HepG2 (cell line): ENCODE results near the gene COPS7A. TPM values are rescaled to one million over a fixed set of nuclear protein-coding genes. Genes with fewer than 3 reads are reported as not detected.
A peak's percentile ranks its signal among the peaks of the same experiment; 100 is the strongest.

Experiments
- ATAC-seq: fragments of 200-7000 bp; cut with Tn5 transposase; 3 replicates; pipeline ENCODE4 v1.9.1; 2020; ENCODE audit warnings: mild to moderate bottlenecking, moderate library complexity
- BruUV-seq: library from RNA; stranded (reverse); fragments of 400-500 nt; replicated peaks from 2 replicates; lab custom pipeline; 2021; lab: Mats Ljungman, UMichigan
- CTCF ChIA-PET: fragments of 300-600 bp; formaldehyde crosslinking; extraction: SDS; loops from one replicate; lab custom pipeline; 2021; ENCODE audit warnings: low total read pairs, inconsistent platforms, low intra/inter-chr PET ratio; lab: Yijun Ruan, JAX
- POLR2A ChIA-PET: fragments of 350-600 bp; sonication (Branson Sonifier 250); formaldehyde crosslinking; loops from one replicate; lab custom pipeline; 2020; ENCODE audit warnings: antibody characterized with exemption, inconsistent platforms; lab: Yijun Ruan, JAX
- DNase-seq: peaks from one replicate; pipeline ENCODE4 v3.0.0-alpha.2; 2015; ENCODE audit warnings: low spot score
- FAIRE-seq: peaks from 3 replicates; lab custom pipeline; 2011; peaks lifted over from hg19 to GRCh38; lab: Jason Lieb, UNC
- H2AFZ ChIP-seq: one replicate; pipeline ENCODE4 v1.6.1; 2011; ENCODE audit warnings: low read length, inconsistent platforms
- H3K27ac ChIP-seq: fragments of 300-600 bp; 3 replicates; pipeline ENCODE4 v1.8.0; 2011; ENCODE audit warnings: mixed run types, mild to moderate bottlenecking, mixed read lengths, low read length, inconsistent platforms; ENCODE audit not compliant: insufficient read depth; ENCODE audit errors: extremely low read length
- H3K27me3 ChIP-seq, 2 experiments: fragments of 200-600 bp in 1 of 2; 2 replicates in 1 of 2; 3 replicates in 1 of 2; pipeline versions ENCODE4 v1.6.0 to v1.8.0; 2011; ENCODE audit warnings: low read length in 2 of 2, mild to moderate bottlenecking in 2 of 2, moderate library complexity in 2 of 2, inconsistent platforms in 1 of 2; ENCODE audit not compliant: insufficient read depth in 2 of 2, control insufficient read depth in 1 of 2
- H3K36me3 ChIP-seq, 2 experiments: fragments of 200-600 bp in 1 of 2; replicated peaks in 1 of 2; 2 replicates in 1 of 2; 3 replicates in 1 of 2; pipeline versions ENCODE4 v1.5.1 to v1.8.0; 2011; ENCODE audit warnings: low read length in 2 of 2, inconsistent platforms in 1 of 2; ENCODE audit not compliant: insufficient read depth in 2 of 2, control insufficient read depth in 1 of 2
- H3K4me1 ChIP-seq: 2 replicates; pipeline ENCODE4 v1.5.1; 2012; ENCODE audit warnings: low read length, inconsistent platforms; ENCODE audit not compliant: insufficient read depth
- H3K4me2 ChIP-seq: 2 replicates; pipeline ENCODE4 v1.6.0; 2011; ENCODE audit warnings: low read depth, low read length, inconsistent platforms
- H3K4me3 ChIP-seq, 3 experiments: fragments of 200-600 bp in 1 of 3; sonication (generic), shearing (Covaris generic) in 1 of 3; replicated peaks in 1 of 3; 2 replicates each; pipeline ENCODE4 v1.5.1; 2011 to 2016; ENCODE audit warnings: low read length in 3 of 3, inconsistent platforms in 2 of 3, low read depth in 2 of 3, mild to moderate bottlenecking in 2 of 3, control low read depth in 1 of 3, mixed read lengths in 1 of 3; ENCODE audit not compliant: insufficient read depth in 1 of 3
- H3K79me2 ChIP-seq: one replicate; pipeline ENCODE4 v1.6.1; 2011; ENCODE audit warnings: low read length, inconsistent platforms; ENCODE audit not compliant: insufficient read depth
- H3K9ac ChIP-seq: 2 replicates; pipeline ENCODE4 v1.6.0; 2011; ENCODE audit warnings: mild to moderate bottlenecking, low read depth, low read length, inconsistent platforms; ENCODE audit not compliant: insufficient read depth
- H3K9me3 ChIP-seq: 2 replicates; pipeline ENCODE4 v1.5.1; 2012; ENCODE audit warnings: mild to moderate bottlenecking, low read length
- H4K20me1 ChIP-seq: 2 replicates; pipeline ENCODE4 v1.6.0; 2011; ENCODE audit warnings: inconsistent platforms, mild to moderate bottlenecking, low read length, moderate library complexity; ENCODE audit not compliant: insufficient read depth
- DMAP1 ChIP-seq: IDR thresholded peaks from 2 replicates; pipeline ENCODE4 v1.6.1; 2016
- EHMT2 ChIP-seq: fragments of 200-600 bp; sonication (generic); IDR thresholded peaks from 2 replicates; pipeline ENCODE4 v1.7.0; 2017; ENCODE audit warnings: antibody characterized with exemption, low read depth, low read length, borderline replicate concordance
- NKX3-1 ChIP-seq: sonication (generic); formaldehyde crosslinking; IDR thresholded peaks from 2 replicates; pipeline ENCODE4 v1.5.0; 2020; ENCODE audit warnings: missing genetic modification reagents
- REXO4 ChIP-seq: sonication (generic); formaldehyde crosslinking; IDR thresholded peaks from 2 replicates; pipeline ENCODE4 v1.8.0; 2022; ENCODE audit warnings: missing genetic modification reagents, mild to moderate bottlenecking, borderline replicate concordance
- SMAD9 ChIP-seq: sonication (generic); formaldehyde crosslinking; IDR thresholded peaks from 2 replicates; pipeline ENCODE4 v1.5.1; 2020; ENCODE audit warnings: mild to moderate bottlenecking, missing genetic modification reagents
- WIZ ChIP-seq: sonication (generic); formaldehyde crosslinking; IDR thresholded peaks from 2 replicates; pipeline ENCODE4 v1.5.1; 2020; ENCODE audit warnings: mild to moderate bottlenecking, missing genetic modification reagents
- ZNF724P ChIP-seq: sonication (generic); formaldehyde crosslinking; IDR thresholded peaks from 2 replicates; pipeline ENCODE4 v1.8.0; 2022; ENCODE audit warnings: missing genetic modification reagents, borderline replicate concordance
- WGBS: methylation state at CpG from one replicate; pipeline ENCODE4 v1.1.6; 2017; ENCODE audit warnings: low lambda C conversion rate; 5-methylcytosine and 5-hydroxymethylcytosine counted together
- in situ Hi-C: cut with HindIII; loops from 2 replicates; pipeline ENCODE4 v1.10.0; 2017; ENCODE audit warnings: low pct_unique_long_range_greater_than_20kb; ENCODE audit not compliant: extremely low pct_ligation_motif_present
- intact Hi-C: fragments of 100-400 bp; cut with micrococcal nuclease; formaldehyde crosslinking; loops from one replicate; pipeline ENCODE4 v1.10.0; 2022; ENCODE audit not compliant: unreplicated experiment
- polyA plus RNA-seq, 8 experiments: library from polyadenylated mRNA; depleted of rRNA in 3 of 8; stranded (reverse) in 7 of 8; unstranded in 1 of 8; fragments of >200 nt; fragmentation: Illumina TruSeq in 4 of 8; extraction: Trizol in 4 of 8; gene quantifications; 2 replicates each; pipeline versions ENCODE4 v1.2.1 to v1.2.3, GENCODE V29; 2011 to 2016; ENCODE audit warnings: low read depth in 4 of 8, missing spikeins in 1 of 8, mixed read lengths in 1 of 8; ENCODE audit not compliant: insufficient read depth in 1 of 8
- total RNA-seq, 5 experiments: library from RNA; depleted of rRNA; stranded (reverse); fragments of >200 nt; fragmentation: Illumina TruSeq; extraction: Trizol; gene quantifications; 2 replicates each; pipeline ENCODE4 v1.2.3, GENCODE V29; 2016; ENCODE audit warnings: low read depth in 1 of 5
- TF ChIP-seq, protein P1 (sequence below): sonication (generic); formaldehyde crosslinking; IDR thresholded peaks from 2 replicates; pipeline ENCODE4 v1.4.0; 2020; ENCODE audit warnings: missing genetic modification reagents, low read depth, mild to moderate bottlenecking, borderline replicate concordance
- TF ChIP-seq, protein P2 (sequence below): sonication (generic); formaldehyde crosslinking; IDR thresholded peaks from 2 replicates; pipeline ENCODE4 v1.4.0; 2020; ENCODE audit warnings: missing genetic modification reagents
- TF ChIP-seq, protein P3 (sequence below): sonication (generic); formaldehyde crosslinking; IDR thresholded peaks from 2 replicates; pipeline ENCODE4 v1.4.0; 2020; ENCODE audit warnings: missing genetic modification reagents
- TF ChIP-seq, protein P4 (sequence below), 2 experiments: sonication (generic) in 1 of 2; formaldehyde crosslinking in 1 of 2; IDR thresholded peaks; 2 replicates each; pipeline versions ENCODE4 v1.6.1 to v1.9.0; 2014 to 2022; ENCODE audit warnings: antibody characterized with exemption in 1 of 2, borderline replicate concordance in 1 of 2, inconsistent platforms in 1 of 2, low read depth in 1 of 2, missing genetic modification reagents in 1 of 2
- TF ChIP-seq, protein P5 (sequence below): sonication (generic); formaldehyde crosslinking; IDR thresholded peaks from 2 replicates; pipeline ENCODE4 v1.8.0; 2022; ENCODE audit warnings: missing genetic modification reagents, low read depth, mild to moderate bottlenecking, borderline replicate concordance

COPS7A gene
- total and polyA plus RNA-seq, 2 of the 13 experiments (the other 11 are each of a cell fraction or from before 2014, with no cell fraction given), result 40.0 to 73.6 TPM

DNA sequence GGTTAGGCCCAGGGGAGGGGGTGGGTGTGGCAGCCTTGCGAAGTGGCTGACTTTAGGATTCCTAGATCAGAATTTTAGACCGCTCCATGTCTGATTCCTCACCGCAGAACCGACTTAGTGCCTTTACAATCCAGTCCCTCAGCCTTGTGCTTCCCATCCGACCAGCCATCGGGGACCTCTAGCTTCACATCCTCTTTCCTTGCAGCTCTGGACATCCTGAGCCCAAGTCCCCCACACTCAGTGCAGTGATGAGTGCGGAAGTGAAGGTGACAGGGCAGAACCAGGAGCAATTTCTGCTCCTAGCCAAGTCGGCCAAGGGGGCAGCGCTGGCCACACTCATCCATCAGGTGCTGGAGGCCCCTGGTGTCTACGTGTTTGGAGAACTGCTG is 557 bp downstream of the COPS7A start:
- peaks cover 29% of the 10 kb centered on the region for H3K4me1 ChIP-seq
- WGBS, result 13% methylated on average over 10 of the region's 10 CpGs
- BruUV-seq, result TSS peak; percentile 79
- TF ChIP-seq REXO4 (CRISPR knock-in tag), result 0 out of 2 replicates have a peak, but pooled peaks have one; percentile 12
- TF ChIP-seq, protein P1, sequence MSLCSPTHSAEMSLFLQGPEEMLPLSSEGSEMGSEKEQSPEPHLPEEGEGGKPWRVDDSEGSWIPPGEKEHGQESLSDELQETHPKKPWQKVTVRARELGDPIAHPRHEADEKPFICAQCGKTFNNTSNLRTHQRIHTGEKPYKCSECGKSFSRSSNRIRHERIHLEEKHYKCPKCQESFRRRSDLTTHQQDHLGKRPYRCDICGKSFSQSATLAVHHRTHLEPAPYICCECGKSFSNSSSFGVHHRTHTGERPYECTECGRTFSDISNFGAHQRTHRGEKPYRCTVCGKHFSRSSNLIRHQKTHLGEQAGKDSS (CRISPR knock-in tag), result peak; percentile 9; the same call in 1 of the 2 replicates
- TF ChIP-seq, protein P2, sequence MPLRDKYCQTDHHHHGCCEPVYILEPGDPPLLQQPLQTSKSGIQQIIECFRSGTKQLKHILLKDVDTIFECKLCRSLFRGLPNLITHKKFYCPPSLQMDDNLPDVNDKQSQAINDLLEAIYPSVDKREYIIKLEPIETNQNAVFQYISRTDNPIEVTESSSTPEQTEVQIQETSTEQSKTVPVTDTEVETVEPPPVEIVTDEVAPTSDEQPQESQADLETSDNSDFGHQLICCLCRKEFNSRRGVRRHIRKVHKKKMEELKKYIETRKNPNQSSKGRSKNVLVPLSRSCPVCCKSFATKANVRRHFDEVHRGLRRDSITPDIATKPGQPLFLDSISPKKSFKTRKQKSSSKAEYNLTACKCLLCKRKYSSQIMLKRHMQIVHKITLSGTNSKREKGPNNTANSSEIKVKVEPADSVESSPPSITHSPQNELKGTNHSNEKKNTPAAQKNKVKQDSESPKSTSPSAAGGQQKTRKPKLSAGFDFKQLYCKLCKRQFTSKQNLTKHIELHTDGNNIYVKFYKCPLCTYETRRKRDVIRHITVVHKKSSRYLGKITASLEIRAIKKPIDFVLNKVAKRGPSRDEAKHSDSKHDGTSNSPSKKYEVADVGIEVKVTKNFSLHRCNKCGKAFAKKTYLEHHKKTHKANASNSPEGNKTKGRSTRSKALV (CRISPR knock-in tag), result 0 out of 2 replicates have a peak, but pooled peaks have one; percentile 12
- TF ChIP-seq DMAP1 (CRISPR knock-in tag), result no peak
- 0 out of 2 replicates have a peak, but pooled peaks have one; percentile 1 for TF ChIP-seq WIZ
- TF ChIP-seq, protein P3, sequence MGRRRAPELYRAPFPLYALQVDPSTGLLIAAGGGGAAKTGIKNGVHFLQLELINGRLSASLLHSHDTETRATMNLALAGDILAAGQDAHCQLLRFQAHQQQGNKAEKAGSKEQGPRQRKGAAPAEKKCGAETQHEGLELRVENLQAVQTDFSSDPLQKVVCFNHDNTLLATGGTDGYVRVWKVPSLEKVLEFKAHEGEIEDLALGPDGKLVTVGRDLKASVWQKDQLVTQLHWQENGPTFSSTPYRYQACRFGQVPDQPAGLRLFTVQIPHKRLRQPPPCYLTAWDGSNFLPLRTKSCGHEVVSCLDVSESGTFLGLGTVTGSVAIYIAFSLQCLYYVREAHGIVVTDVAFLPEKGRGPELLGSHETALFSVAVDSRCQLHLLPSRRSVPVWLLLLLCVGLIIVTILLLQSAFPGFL (CRISPR knock-in tag), result no peak
- TF ChIP-seq NKX3-1 (CRISPR knock-in tag), result peak; percentile 19; the same call in 1 of the 2 replicates
- TF ChIP-seq, protein P4, sequence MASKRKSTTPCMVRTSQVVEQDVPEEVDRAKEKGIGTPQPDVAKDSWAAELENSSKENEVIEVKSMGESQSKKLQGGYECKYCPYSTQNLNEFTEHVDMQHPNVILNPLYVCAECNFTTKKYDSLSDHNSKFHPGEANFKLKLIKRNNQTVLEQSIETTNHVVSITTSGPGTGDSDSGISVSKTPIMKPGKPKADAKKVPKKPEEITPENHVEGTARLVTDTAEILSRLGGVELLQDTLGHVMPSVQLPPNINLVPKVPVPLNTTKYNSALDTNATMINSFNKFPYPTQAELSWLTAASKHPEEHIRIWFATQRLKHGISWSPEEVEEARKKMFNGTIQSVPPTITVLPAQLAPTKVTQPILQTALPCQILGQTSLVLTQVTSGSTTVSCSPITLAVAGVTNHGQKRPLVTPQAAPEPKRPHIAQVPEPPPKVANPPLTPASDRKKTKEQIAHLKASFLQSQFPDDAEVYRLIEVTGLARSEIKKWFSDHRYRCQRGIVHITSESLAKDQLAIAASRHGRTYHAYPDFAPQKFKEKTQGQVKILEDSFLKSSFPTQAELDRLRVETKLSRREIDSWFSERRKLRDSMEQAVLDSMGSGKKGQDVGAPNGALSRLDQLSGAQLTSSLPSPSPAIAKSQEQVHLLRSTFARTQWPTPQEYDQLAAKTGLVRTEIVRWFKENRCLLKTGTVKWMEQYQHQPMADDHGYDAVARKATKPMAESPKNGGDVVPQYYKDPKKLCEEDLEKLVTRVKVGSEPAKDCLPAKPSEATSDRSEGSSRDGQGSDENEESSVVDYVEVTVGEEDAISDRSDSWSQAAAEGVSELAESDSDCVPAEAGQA (IDR thresholded peaks at IDR 0.05; ENCODE audit: low read depth), result no peak
- TF ChIP-seq, protein P4 (CRISPR knock-in tag; IDR thresholded peaks at IDR 0.05; ENCODE audit: borderline replicate concordance), result 0 out of 2 replicates have a peak, but pooled peaks have one; percentile 0
- TF ChIP-seq SMAD9 (CRISPR knock-in tag), result no peak
- 0 out of 2 replicates have a peak, but pooled peaks have one; percentile 28 for TF ChIP-seq ZNF724P (CRISPR knock-in tag)
- no peak for TF ChIP-seq EHMT2
- TF ChIP-seq, protein P5, sequence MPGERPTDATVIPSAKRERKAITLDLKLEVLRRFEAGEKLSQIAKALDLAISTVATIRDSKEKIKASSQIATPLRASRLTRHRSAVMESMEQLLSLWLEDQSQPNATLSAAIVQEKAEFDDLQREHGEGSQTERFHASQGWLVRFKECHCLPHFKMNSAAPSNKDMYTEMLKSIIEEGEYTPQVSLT (CRISPR knock-in tag), result peak; percentile 53; the same call in 1 of the 2 replicates

More for the DNA sequence above, 557 bp downstream of the COPS7A start:
- H3K27me3 ChIP-seq, result no peaks in the 10 kb centered on the region
- peak overlapping the region; percentile 82 for H3K27ac ChIP-seq
- DNase-seq, result peak; percentile 20
- H3K4me2 ChIP-seq, result peak overlapping the region; percentile 98
- peak overlapping the region; percentile 57 for H2AFZ ChIP-seq
- intact Hi-C loops (loop anchor here (2.0 kb wide), 1 partner anchor 36 kb away; the partner anchor contains the start of gene ZNF384), in situ Hi-C loops (no loop called here)
- H3K79me2 ChIP-seq, result peaks cover 3% of the 10 kb centered on the region
- no peak for FAIRE-seq
- H3K9ac ChIP-seq, result peak overlapping the region; percentile 85
- H3K4me3 ChIP-seq, result peak overlapping the region; percentile 46 to 74 (median 51)
- ChIA-PET CTCF (no interaction called here), POLR2A (interaction anchor here (0.7 to 2.6 kb wide), 33 partner anchors 9 to 388 kb away, joined by 3 to 111 read pairs (median 5); partner anchors contain the start of genes CD4, CDCA3, GAPDH and LTBR)
- peaks cover 0 to 16% of the 10 kb centered on the region in 2 experiments; a peak in 3 of 5 replicates for H3K36me3 ChIP-seq
- no peaks in the 10 kb centered on the region for H4K20me1 ChIP-seq
- peak; percentile 55 for ATAC-seq
- H3K9me3 ChIP-seq, result no peaks in the 10 kb centered on the region
